WTC11 (cell line): ENCODE data around the gene ABCB8.

Experiments used
- ARID4B ChIP-seq: sonication (generic); formaldehyde crosslinking; IDR thresholded peaks from 2 replicates; pipeline ENCODE4 v1.8.0; 2023; ENCODE audit warnings: missing genetic modification reagents, mild to moderate bottlenecking, borderline replicate concordance
- CTCF ChIP-seq: fragments of 200-600 bp; IDR thresholded peaks from 2 replicates; pipeline ENCODE4 v1.8.0; 2022; ENCODE audit warnings: antibody characterized with exemption
- ELF4 ChIP-seq: sonication (generic); formaldehyde crosslinking; IDR thresholded peaks from 2 replicates; pipeline ENCODE4 v1.8.1; 2022; ENCODE audit warnings: low read depth, mild to moderate bottlenecking, moderate library complexity, missing genetic modification reagents
- MAX ChIP-seq: sonication (generic); formaldehyde crosslinking; IDR thresholded peaks from 2 replicates; pipeline ENCODE4 v1.8.0; 2022; ENCODE audit warnings: mild to moderate bottlenecking, missing genetic modification reagents
- NFYB ChIP-seq: sonication (generic); formaldehyde crosslinking; conservative IDR thresholded peaks from 2 replicates; pipeline ENCODE4 v1.8.0; 2022; ENCODE audit warnings: low read depth, missing genetic modification reagents
- NR3C1 ChIP-seq: sonication (generic); formaldehyde crosslinking; conservative IDR thresholded peaks from 2 replicates; pipeline ENCODE4 v1.8.1; 2023; ENCODE audit warnings: low read depth, mild to moderate bottlenecking, missing genetic modification reagents
- SMAD4 ChIP-seq: sonication (generic); formaldehyde crosslinking; IDR thresholded peaks from 2 replicates; pipeline ENCODE4 v1.8.0; 2022; ENCODE audit warnings: mild to moderate bottlenecking, missing genetic modification reagents
- TCF7 ChIP-seq: sonication (generic); formaldehyde crosslinking; IDR thresholded peaks from 2 replicates; pipeline ENCODE4 v1.8.0; 2022; ENCODE audit warnings: mild to moderate bottlenecking, low read depth, missing genetic modification reagents, moderate library complexity
- USF2 ChIP-seq: sonication (generic); formaldehyde crosslinking; IDR thresholded peaks from 2 replicates; pipeline ENCODE4 v1.8.1; 2023; ENCODE audit warnings: mild to moderate bottlenecking, missing genetic modification reagents, moderate library complexity
- ZBTB43 ChIP-seq: sonication (generic); formaldehyde crosslinking; IDR thresholded peaks from 2 replicates; pipeline ENCODE4 v1.8.1; 2023; ENCODE audit warnings: mild to moderate bottlenecking, missing genetic modification reagents
- TF ChIP-seq, protein P1 (sequence below): sonication (generic); formaldehyde crosslinking; IDR thresholded peaks from 2 replicates; pipeline ENCODE4 v1.8.1; 2022; ENCODE audit warnings: mild to moderate bottlenecking, missing genetic modification reagents, moderate library complexity, borderline replicate concordance

DNA sequence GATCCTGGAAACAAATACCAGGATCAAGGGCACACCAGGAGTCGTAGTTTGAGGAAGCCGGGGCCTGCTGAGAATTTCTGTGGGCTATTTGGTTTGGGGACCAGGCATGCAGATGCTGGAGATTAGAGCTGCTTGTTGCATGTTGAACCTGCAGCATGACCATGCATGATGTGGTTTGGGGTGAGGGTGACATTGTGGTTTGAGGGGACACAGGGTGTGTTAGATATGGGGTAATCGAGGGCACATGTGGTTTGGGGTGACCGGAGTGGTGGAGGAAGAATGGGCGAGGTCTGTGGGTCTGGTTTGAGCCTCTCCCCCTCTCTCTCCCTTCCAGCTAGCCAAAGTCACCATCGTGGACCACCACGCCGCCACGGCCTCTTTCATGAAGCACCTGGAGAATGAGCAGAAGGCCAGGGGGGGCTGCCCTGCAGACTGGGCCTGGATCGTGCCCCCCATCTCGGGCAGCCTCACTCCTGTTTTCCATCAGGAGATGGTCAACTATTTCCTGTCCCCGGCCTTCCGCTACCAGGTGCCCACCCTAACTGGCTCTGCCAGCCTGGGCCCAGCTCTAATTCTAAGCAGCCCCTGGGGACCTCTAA lies 27.3 kb upstream of the ABCB8 start:
- TF ChIP-seq CTCF (no peak), USF2 (CRISPR knock-in tag) (no peak), TCF7 (CRISPR knock-in tag) (no peak), ARID4B (CRISPR knock-in tag) (no peak), SMAD4 (CRISPR knock-in tag) (no peak), ELF4 (CRISPR knock-in tag) (no peak), MAX (CRISPR knock-in tag) (no peak), NFYB (CRISPR knock-in tag) (no peak), NR3C1 (CRISPR knock-in tag) (no peak), ZBTB43 (CRISPR knock-in tag) (no peak)
- TF ChIP-seq, protein P1, sequence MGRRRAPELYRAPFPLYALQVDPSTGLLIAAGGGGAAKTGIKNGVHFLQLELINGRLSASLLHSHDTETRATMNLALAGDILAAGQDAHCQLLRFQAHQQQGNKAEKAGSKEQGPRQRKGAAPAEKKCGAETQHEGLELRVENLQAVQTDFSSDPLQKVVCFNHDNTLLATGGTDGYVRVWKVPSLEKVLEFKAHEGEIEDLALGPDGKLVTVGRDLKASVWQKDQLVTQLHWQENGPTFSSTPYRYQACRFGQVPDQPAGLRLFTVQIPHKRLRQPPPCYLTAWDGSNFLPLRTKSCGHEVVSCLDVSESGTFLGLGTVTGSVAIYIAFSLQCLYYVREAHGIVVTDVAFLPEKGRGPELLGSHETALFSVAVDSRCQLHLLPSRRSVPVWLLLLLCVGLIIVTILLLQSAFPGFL: no peak
